ENCODE data around the gene KCNIP4.
"Not testable (repeated sequence)": the region's sequence is repeated elsewhere in the genome, so short reads cannot be mapped to it uniquely, and the experiment has no call there.

The KCNIP4 gene

DNA sequence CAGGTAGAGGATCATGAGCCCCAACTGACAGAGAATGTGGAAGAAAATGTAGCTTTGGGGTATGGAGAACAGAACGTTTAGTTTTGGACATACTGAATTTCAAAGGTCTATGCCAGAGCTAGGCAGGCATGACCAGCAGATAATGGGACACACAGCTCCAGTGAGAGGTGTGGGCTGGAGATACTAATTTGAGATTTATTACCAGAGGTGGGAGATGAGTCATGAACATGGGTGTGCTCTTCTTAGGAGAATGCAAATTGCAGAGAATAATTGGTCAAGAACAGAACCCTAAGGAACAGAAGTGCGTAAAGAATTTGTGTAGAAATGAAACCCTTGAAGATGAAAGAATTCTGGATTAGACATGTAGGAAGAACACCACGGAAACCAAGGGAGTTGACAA is 1123.1 kb downstream of the KCNIP4 start:
- no peak for DNase-seq

GRCh38 chr4:20816287-20816686 is 1132.3 kb downstream of the KCNIP4 start:
- no peak for DNase-seq

- DNase-seq = no peak
These were observed 1134.9 kb downstream of the KCNIP4 start for GRCh38 chr4:20813700-20814099.

GRCh38 chr4:20809812-20810211 is 1138.8 kb downstream of the KCNIP4 start:
- DNase-seq = no peak

- DNase-seq = no peak
These were observed 1142.9 kb downstream of the KCNIP4 start for GRCh38 chr4:20805716-20806115.

DNA sequence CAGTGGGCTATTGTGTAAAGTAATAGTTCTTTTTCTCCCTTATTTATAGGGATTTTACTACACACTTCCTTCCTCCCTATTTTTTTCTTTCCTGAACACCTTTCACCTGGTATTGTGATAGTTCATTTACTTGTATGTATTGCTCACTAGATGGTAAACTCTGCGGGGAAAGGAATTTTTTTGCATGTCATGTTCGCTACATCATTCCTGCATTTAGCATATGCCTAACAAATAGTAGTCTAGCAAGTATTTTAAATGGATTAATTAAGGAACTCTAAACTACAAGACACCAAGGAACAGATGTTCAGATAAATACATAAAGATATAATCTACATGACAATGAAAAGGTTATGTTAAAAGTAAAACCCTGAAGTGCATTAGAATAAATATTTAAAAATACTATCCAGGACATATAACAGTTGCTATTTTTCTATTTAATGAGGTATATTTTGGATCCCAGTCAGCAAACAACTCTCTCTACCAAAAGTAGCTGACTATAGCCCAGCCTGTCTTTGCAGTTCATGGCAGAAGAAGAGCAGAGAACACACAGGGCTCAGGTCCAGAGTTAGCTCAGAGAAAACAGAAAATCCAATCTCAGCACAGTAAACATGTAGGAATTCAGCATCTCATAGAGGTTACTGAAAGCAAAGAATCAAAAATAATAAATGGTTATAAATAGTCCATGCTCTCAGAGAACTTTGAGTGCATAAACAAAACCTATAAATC is 1160.5 kb downstream of the KCNIP4 start:
- DNase-seq = no peak

- not testable (repeated sequence) for DNase-seq
These were observed 1165.4 kb downstream of the KCNIP4 start for GRCh38 chr4:20783134-20783533.

GRCh38 chr4:20778896-20779295 is 1169.7 kb downstream of the KCNIP4 start:
- no peak for DNase-seq

DNA sequence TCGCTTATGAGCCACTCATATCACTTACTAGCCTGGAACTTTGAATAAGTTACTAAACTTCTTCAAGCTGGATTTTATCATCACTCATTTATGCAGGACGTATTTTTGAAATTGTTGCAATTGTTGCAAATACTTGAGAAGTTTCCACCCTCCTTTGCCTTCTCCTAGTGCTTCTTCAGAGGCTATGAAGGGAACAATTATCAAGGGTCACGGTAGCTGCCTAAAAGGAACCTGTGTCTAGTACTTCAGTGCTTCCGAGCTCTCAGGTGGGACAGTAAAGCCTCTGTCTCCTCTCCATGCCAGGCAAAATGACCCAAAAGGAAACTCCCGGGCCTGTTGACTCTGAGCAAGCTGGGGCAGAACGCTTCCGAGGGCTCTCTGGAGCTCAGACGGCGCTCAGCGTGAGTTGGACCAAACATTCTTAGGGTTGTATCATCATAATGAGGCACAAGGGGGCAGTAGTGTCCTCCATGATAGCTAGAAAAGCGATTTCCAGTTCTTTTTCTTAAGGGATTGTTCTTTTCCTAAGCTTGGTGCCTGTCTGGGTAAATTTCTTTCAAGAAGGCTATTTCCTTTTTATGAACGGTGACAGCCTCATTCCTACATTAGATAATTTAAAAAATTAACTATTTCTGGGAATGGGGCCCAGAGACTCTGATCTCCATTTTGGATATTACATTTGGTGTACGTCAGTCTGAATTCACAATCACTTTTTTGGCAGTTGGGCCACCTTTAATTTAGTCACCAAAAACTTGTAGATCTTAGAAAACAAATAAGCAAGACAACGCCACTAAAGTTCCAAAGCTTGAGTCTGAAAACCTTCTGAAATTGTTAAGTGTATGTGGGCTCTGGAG is 1175.2 kb downstream of the KCNIP4 start:
- DNase-seq = peak; percentile 62

GRCh38 chr4:20764366-20764992 is 1184.1 kb downstream of the KCNIP4 start:
- peak; percentile 36 for DNase-seq

DNA sequence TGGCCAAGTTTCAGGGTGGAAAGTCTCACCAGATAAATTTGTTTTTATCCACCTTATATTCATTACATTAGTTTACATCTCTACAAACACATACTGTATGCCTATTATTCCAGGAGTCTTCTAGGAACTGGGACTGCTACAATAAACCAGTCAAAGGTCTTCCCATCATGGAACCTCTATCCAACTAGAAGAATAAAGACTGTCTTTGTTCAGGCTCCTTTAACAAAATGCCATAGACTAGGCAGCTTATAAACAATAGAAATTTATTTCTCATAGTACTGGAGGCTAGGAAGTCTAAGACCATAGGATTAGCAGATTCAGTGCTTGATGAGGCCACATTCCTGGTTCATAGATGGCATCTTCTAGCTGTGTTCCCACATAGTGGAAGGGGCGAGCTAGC is 1186.7 kb downstream of the KCNIP4 start:
- no peak for DNase-seq

- DNase-seq = no peak
These were observed 1187.2 kb downstream of the KCNIP4 start for GRCh38 chr4:20761382-20761781.

GRCh38 chr4:20760053-20760452 is 1188.5 kb downstream of the KCNIP4 start:
- no peak for DNase-seq

- no peak for DNase-seq
These were observed 1194.5 kb downstream of the KCNIP4 start for GRCh38 chr4:20754036-20754435.

DNA sequence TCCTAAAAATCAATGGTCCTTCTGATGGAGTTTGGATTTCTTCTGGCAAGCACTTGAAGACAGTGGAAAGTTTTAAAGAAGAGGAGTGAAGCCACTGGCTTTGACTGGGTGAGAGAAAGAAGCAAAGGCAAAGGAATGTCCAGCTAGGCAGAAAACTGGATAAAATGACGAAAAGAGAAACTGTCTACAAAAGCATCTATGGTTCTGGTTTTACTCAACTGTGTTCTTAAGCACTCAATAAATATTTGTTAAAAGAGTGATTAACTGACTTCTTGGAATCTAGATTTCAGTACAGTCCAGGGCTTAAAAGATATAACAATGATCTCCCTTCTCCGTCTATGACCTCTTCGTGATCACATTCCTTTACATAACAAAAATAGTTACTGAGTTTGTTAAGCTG is 1195.9 kb downstream of the KCNIP4 start:
- DNase-seq = no peak

DNA sequence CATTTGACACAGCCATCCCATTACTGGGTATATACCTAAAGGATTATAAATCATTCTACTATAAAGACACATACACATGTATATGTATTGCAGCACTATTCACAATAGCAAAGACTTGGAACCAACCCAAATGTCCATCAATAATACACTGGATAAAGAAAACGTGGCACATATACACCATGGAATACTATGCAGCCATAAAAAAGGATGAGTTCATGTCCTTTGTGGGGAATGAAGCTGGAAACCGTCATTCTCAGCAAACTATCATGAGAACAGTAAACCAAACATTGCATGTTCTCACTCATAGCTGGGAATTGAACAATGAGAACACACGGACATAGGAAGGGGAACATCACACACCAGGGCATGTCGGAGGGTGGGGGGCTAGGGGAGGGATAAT is 1202.6 kb downstream of the KCNIP4 start:
- not testable (repeated sequence) for DNase-seq

DNA sequence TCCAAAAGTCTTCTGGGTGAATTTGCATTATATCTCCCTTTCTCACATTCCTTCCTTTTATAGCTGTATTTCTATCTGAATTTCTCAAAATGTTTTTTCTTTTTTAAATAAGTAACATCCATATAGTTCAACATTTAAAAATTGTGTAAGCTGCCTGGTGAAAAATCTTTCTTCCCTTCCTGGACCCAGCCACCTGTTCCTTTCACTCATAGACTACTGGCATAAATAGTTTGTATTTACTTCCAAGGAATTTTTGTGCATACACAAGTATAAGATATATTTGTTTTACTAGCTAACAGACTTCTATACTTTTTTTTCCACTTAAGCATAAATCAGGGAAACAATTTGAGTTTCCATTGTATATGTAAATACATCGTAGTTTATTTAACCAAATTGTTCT is 1212.6 kb downstream of the KCNIP4 start:
- no peak for DNase-seq

DNA sequence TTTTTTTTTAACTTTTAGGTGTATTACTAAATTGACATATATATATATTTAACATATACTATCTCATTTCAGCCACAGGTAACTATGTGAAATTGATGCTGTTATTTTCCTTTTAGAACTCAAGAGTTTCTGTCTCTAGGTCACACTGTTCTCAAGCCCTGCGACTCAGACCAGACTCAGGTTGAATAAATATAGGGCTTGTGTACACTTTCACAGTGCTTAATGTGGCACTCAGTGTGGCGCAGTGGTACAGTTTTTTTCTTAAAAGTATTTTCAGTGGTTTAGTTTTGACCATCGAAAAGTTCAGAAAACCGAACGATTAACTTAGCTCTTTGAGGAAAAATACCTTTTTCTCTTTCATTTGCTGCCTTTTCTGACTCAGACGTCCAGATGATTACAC is 1223.7 kb downstream of the KCNIP4 start:
- no peak for DNase-seq

- no peak for DNase-seq
These were observed 1225.1 kb downstream of the KCNIP4 start for GRCh38 chr4:20723463-20723862.

DNA sequence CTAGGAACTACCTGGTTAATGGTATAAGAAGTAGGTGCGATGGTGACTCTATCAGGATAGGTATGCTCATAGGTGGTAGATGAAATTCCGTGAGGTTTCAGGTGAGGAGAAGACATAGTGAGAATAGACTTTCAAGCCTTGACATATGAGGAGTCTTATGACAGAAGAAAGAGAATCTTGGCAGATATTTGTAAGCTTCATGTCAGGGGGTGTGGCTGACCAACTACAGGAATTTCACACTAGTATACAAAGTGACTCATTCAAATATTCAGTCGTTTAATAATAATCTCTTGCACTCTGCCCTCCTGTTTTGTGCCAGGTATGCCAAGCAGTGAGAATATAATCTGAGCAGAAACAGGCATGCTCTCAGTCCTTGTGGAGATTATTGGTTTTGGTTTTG is 1225.6 kb downstream of the KCNIP4 start:
- no peak for DNase-seq

DNA sequence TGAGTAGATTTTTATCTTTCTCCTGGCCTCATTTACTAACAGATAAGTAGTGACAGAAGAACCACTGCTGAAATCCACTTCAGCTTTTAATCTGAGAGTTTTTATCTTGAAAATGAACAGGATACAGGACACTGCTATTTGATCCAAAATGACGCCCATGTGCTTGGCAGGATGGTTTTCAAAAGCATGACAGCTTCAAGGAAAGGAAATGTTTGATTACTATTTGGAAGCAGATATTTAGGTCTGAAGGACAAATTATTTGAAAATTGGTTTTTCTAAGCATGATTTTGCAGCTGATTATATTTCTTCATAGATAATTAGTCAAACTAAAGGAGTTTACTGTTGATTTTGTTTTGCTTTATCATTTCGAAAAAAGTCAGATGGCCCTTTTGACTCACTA is 1237.2 kb downstream of the KCNIP4 start:
- no peak for DNase-seq

DNA sequence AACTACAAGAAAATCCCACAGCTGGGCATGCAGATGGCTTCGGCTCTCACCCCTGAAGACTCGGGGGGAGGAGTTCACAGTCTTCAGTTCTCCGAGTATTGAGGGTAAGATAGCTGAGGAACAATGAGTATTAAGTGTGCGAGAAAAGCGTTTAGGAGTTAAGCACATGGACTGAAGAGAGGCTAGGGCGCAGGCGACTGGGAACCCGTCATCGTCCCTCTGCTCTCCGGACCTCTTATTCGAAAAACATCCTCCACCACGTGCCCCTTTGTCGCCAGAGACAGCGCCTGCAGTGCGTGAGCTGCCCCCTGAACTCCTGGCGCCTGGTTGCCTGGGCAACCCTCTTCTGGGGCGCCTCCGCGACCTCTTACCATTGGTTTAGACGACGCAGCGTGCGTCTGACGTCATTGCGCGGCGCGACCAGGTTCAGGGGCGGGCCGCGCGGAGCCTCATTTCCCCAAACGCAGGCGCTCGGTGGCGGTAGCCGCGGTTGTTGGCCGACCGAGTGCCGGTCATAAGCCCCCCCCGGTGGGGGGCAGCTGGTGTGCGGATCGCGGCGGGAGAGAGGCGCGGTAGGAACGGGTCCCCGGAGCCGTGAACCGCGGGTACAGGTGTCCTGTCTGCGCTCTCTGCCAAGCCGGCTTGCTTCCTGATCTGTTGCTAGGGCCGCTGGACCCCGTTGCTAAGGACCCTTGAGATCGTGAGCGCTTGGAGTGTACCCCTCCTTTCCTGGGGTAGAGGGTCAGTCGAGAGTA is 1248.4 kb downstream of the KCNIP4 start, which contains the start of gene PACRGL:
Gene PACRGL, plus strand, starts transcription at position 452 of the 755 bp plus-strand sequence. CDS start 4,024 bp downstream, outside the sequence.
- DNase-seq = peak; percentile 94

DNA sequence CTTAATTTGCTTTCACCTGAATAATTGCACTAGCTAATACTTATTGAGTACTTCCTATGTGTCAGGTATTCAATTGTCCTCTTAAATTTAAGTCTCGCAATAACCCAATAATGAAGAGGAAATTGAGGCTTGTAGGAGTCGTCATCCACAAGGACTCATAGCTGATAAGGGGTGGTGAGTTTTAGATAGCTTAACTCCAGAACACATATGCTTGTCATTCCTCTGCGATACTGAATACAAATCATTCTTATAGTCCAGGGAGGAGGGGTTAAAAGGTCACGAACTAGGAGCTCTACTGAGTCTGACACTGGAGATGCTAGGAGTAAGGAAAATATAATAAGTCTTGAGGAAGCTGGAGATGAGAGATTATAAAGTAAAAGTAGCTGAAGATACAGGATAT is 1249.8 kb downstream of the KCNIP4 start:
- no peak for DNase-seq

All from fibroblast of upper back skin (primary cell).